ENCODE results near the gene C17orf75.

C17orf75 gene

DNA sequence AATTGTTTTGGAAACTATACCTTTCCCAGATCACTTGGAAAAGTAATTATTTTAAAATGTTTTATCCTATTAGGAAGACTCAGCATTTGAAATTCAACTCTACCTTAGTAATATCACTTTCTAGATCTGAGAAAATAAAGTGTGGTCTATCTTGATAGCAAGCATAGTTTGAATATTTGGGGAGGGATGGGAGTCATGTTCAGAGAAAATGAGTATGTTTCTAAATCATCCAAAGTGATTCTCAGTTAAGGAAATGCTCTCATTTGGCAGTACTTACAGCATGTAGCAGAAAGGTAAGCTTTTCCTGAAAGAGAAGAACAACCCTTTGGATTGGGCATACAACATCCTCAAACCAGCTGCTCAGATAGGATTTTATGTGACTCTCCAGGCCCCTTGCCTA, 6.9 kb downstream of the C17orf75 start:
- Histone ChIP-seq H3K4me3 (ENCODE audit: low read depth, low read length) (no peak overlapping the region), H3K4me1 (ENCODE audit: control insufficient read depth, insufficient read depth, low read length) (no peaks in the 10 kb centered on the region), H3K36me3 (ENCODE audit: control insufficient read depth in 2 of 2, insufficient read depth in 1 of 2, low read length in 2 of 2) (peaks cover 72 to 80% of the 10 kb centered on the region in 2 experiments), H3K27ac (ENCODE audit: extremely low read depth, low read depth, low read length) (no peak overlapping the region), H3K9me3 (ENCODE audit: control insufficient read depth, insufficient read depth, low read depth, low read length) (no peaks in the 10 kb centered on the region)
- CTCF ChIA-PET: no interaction called here
- POLR2A ChIA-PET: no interaction called here
- TF ChIP-seq, protein P1, sequence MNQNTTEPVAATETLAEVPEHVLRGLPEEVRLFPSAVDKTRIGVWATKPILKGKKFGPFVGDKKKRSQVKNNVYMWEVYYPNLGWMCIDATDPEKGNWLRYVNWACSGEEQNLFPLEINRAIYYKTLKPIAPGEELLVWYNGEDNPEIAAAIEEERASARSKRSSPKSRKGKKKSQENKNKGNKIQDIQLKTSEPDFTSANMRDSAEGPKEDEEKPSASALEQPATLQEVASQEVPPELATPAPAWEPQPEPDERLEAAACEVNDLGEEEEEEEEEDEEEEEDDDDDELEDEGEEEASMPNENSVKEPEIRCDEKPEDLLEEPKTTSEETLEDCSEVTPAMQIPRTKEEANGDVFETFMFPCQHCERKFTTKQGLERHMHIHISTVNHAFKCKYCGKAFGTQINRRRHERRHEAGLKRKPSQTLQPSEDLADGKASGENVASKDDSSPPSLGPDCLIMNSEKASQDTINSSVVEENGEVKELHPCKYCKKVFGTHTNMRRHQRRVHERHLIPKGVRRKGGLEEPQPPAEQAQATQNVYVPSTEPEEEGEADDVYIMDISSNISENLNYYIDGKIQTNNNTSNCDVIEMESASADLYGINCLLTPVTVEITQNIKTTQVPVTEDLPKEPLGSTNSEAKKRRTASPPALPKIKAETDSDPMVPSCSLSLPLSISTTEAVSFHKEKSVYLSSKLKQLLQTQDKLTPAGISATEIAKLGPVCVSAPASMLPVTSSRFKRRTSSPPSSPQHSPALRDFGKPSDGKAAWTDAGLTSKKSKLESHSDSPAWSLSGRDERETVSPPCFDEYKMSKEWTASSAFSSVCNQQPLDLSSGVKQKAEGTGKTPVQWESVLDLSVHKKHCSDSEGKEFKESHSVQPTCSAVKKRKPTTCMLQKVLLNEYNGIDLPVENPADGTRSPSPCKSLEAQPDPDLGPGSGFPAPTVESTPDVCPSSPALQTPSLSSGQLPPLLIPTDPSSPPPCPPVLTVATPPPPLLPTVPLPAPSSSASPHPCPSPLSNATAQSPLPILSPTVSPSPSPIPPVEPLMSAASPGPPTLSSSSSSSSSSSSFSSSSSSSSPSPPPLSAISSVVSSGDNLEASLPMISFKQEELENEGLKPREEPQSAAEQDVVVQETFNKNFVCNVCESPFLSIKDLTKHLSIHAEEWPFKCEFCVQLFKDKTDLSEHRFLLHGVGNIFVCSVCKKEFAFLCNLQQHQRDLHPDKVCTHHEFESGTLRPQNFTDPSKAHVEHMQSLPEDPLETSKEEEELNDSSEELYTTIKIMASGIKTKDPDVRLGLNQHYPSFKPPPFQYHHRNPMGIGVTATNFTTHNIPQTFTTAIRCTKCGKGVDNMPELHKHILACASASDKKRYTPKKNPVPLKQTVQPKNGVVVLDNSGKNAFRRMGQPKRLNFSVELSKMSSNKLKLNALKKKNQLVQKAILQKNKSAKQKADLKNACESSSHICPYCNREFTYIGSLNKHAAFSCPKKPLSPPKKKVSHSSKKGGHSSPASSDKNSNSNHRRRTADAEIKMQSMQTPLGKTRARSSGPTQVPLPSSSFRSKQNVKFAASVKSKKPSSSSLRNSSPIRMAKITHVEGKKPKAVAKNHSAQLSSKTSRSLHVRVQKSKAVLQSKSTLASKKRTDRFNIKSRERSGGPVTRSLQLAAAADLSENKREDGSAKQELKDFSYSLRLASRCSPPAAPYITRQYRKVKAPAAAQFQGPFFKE (tag by site-specific recombination; IDR thresholded peaks at IDR 0.05; ENCODE audit: borderline replicate concordance): no peak
- TF ChIP-seq ZNF23 (tag by site-specific recombination; IDR thresholded peaks at IDR 0.05; ENCODE audit: borderline replicate concordance): no peak
- no peak for TF ChIP-seq ZNF549 (tag by site-specific recombination; IDR thresholded peaks at IDR 0.05)
- no peak for TF ChIP-seq ZNF155 (tag by site-specific recombination; IDR thresholded peaks at IDR 0.05)

DNA sequence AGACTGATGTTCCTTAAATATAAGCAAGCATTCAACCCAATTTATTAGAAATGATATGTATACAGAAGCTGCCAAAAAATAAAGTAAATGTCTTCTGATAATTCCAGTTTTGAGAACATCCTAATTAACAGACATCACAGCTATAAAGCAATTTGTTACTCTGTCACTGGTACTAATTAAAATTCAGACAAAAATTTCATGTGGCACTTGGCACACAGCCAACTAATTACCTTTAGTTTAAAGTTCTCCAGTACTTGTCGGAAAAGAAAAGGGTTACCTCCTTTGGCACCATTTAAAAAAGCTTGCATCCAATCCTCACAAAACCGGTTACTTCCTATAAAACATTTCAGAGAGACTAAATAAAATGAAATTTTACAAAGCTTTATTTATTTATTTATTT, 8.8 kb downstream of the C17orf75 start:
- ChIA-PET POLR2A (no interaction called here), CTCF (interaction anchor here (0.8 to 2.0 kb wide), 2 partner anchors 13 to 111 kb away, joined by 3 to 10 read pairs; partner anchors contain the start of gene PSMD11)
- Histone ChIP-seq H3K36me3 (ENCODE audit: control insufficient read depth in 2 of 2, insufficient read depth in 1 of 2, low read length in 2 of 2) (peaks cover 53 to 62% of the 10 kb centered on the region in 2 experiments), H3K4me1 (ENCODE audit: control insufficient read depth, insufficient read depth, low read length) (no peaks in the 10 kb centered on the region), H3K4me3 (ENCODE audit: low read depth, low read length) (no peak overlapping the region), H3K27ac (ENCODE audit: extremely low read depth, low read depth, low read length) (no peak overlapping the region), H3K9me3 (ENCODE audit: control insufficient read depth, insufficient read depth, low read depth, low read length) (no peaks in the 10 kb centered on the region)
- TF ChIP-seq KLF10 (tag by site-specific recombination; IDR thresholded peaks at IDR 0.05) (peak; percentile 45; the same call in 1 of the 2 replicates), ZFP37 (tag by site-specific recombination; IDR thresholded peaks at IDR 0.05) (no peak), MEIS1 (CRISPR knock-in tag; IDR thresholded peaks at IDR 0.05; ENCODE audit: borderline replicate concordance) (no peak), KLF16 (tag by site-specific recombination; IDR thresholded peaks at IDR 0.05) (no peak), ZFP69B (tag by site-specific recombination; IDR thresholded peaks at IDR 0.05) (no peak), ZNF350 (tag by site-specific recombination; IDR thresholded peaks at IDR 0.05) (no peak), RBAK (tag by site-specific recombination; IDR thresholded peaks at IDR 0.05) (no peak), ZNF223 (tag by site-specific recombination; IDR thresholded peaks at IDR 0.05) (no peak), ZNF791 (tag by site-specific recombination; IDR thresholded peaks at IDR 0.05) (no peak), ZNF660 (tag by site-specific recombination; IDR thresholded peaks at IDR 0.05) (0 out of 2 replicates have a peak, but pooled peaks have one; percentile 35), ZEB2 (tag by site-specific recombination; IDR thresholded peaks at IDR 0.05) (no peak), ZNF274 (IDR thresholded peaks at IDR 0.05; ENCODE audit: low read length) (no peak), ZNF274 (tag by site-specific recombination; IDR thresholded peaks at IDR 0.05; ENCODE audit: borderline replicate concordance) (no peak), ZNF266 (tag by site-specific recombination; IDR thresholded peaks at IDR 0.05; ENCODE audit: low read depth) (no peak), KLF9 (tag by site-specific recombination; IDR thresholded peaks at IDR 0.05; ENCODE audit: low read depth) (no peak)
- TF ChIP-seq, protein P2, sequence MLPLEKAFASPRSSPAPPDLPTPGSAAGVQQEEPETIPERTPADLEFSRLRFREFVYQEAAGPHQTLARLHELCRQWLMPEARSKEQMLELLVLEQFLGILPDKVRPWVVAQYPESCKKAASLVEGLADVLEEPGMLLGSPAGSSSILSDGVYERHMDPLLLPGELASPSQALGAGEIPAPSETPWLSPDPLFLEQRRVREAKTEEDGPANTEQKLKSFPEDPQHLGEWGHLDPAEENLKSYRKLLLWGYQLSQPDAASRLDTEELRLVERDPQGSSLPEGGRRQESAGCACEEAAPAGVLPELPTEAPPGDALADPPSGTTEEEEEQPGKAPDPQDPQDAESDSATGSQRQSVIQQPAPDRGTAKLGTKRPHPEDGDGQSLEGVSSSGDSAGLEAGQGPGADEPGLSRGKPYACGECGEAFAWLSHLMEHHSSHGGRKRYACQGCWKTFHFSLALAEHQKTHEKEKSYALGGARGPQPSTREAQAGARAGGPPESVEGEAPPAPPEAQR (tag by site-specific recombination; IDR thresholded peaks at IDR 0.05): no peak
- TF ChIP-seq, protein P3, sequence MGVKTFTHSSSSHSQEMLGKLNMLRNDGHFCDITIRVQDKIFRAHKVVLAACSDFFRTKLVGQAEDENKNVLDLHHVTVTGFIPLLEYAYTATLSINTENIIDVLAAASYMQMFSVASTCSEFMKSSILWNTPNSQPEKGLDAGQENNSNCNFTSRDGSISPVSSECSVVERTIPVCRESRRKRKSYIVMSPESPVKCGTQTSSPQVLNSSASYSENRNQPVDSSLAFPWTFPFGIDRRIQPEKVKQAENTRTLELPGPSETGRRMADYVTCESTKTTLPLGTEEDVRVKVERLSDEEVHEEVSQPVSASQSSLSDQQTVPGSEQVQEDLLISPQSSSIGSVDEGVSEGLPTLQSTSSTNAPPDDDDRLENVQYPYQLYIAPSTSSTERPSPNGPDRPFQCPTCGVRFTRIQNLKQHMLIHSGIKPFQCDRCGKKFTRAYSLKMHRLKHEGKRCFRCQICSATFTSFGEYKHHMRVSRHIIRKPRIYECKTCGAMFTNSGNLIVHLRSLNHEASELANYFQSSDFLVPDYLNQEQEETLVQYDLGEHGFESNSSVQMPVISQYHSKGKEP (tag by site-specific recombination; IDR thresholded peaks at IDR 0.05): peak; percentile 62; the same call in 1 of the 2 replicates
- TF ChIP-seq, protein P4, sequence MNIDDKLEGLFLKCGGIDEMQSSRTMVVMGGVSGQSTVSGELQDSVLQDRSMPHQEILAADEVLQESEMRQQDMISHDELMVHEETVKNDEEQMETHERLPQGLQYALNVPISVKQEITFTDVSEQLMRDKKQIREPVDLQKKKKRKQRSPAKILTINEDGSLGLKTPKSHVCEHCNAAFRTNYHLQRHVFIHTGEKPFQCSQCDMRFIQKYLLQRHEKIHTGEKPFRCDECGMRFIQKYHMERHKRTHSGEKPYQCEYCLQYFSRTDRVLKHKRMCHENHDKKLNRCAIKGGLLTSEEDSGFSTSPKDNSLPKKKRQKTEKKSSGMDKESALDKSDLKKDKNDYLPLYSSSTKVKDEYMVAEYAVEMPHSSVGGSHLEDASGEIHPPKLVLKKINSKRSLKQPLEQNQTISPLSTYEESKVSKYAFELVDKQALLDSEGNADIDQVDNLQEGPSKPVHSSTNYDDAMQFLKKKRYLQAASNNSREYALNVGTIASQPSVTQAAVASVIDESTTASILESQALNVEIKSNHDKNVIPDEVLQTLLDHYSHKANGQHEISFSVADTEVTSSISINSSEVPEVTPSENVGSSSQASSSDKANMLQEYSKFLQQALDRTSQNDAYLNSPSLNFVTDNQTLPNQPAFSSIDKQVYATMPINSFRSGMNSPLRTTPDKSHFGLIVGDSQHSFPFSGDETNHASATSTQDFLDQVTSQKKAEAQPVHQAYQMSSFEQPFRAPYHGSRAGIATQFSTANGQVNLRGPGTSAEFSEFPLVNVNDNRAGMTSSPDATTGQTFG (tag by site-specific recombination; IDR thresholded peaks at IDR 0.05; ENCODE audit: borderline replicate concordance): no peak
- TF ChIP-seq, protein P5, sequence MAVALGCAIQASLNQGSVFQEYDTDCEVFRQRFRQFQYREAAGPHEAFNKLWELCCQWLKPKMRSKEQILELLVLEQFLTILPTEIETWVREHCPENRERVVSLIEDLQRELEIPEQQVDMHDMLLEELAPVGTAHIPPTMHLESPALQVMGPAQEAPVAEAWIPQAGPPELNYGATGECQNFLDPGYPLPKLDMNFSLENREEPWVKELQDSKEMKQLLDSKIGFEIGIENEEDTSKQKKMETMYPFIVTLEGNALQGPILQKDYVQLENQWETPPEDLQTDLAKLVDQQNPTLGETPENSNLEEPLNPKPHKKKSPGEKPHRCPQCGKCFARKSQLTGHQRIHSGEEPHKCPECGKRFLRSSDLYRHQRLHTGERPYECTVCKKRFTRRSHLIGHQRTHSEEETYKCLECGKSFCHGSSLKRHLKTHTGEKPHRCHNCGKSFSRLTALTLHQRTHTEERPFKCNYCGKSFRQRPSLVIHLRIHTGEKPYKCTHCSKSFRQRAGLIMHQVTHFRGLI (tag by site-specific recombination; IDR thresholded peaks at IDR 0.05): no peak

Measured in HEK293 (cell line).